Muscle layer of duodenum (tissue), 2 donors: ENCODE measurements around the gene PSME3IP1.

ENCODE experiments used
- H3K27ac ChIP-seq: one replicate; pipeline ENCODE4 v1.7.0; 2013; ENCODE audit warnings: mild to moderate bottlenecking, low read length
- H3K27me3 ChIP-seq: one replicate; pipeline ENCODE4 v1.7.0; 2013; ENCODE audit warnings: low read depth, mild to moderate bottlenecking, control low read depth, low read length
- H3K36me3 ChIP-seq, 2 donors: one replicate each; pipeline ENCODE4 v1.7.0; 2013; ENCODE audit warnings: low read length in 2 of 2, control low read depth in 1 of 2, mild to moderate bottlenecking in 1 of 2; ENCODE audit not compliant: insufficient read depth in 2 of 2, control insufficient read depth in 1 of 2
- H3K4me1 ChIP-seq, 2 donors: one replicate each; pipeline ENCODE4 v1.7.0; 2013; ENCODE audit warnings: low read length in 2 of 2, mild to moderate bottlenecking in 2 of 2, control low read depth in 1 of 2, moderate library complexity in 1 of 2; ENCODE audit not compliant: insufficient read depth in 2 of 2, control insufficient read depth in 1 of 2
- H3K4me3 ChIP-seq, 2 donors: one replicate each; pipeline ENCODE4 v1.7.0; 2013; ENCODE audit warnings: low read length in 2 of 2, low read depth in 1 of 2, mild to moderate bottlenecking in 1 of 2
- H3K9me3 ChIP-seq, 2 donors: one replicate each; pipeline ENCODE4 v1.7.0; 2013; ENCODE audit warnings: low read length in 2 of 2, control low read depth in 1 of 2, mild to moderate bottlenecking in 1 of 2; ENCODE audit not compliant: control insufficient read depth in 1 of 2
- donor health status: healthy.

The PSME3IP1 gene

GRCh38 chr16:57185945-57186871, at the start of gene PSME3IP1, which contains the start of gene RSPRY1:
Gene PSME3IP1 (minus strand): TSS chr16:57186039. CDS start chr16:57173854, 12,185 bp downstream.
Gene RSPRY1 (plus strand): TSS chr16:57186329. CDS start chr16:57204659, 18,330 bp downstream.
- Histone ChIP-seq H3K4me3 (peak within 1 kb of the TSS; percentile 89 to 95), H3K36me3 (peaks cover 0 to 5% of the 10 kb centered on the region in 2 donors), H3K27ac (peak within 1 kb of the TSS; percentile 92), H3K27me3 (no peaks in the 10 kb centered on the region), H3K4me1 (peaks cover 8 to 37% of the 10 kb centered on the region in 2 donors), H3K9me3 (no peaks in the 10 kb centered on the region)

GRCh38 chr16:57235128-57236021, 49.5 kb upstream of the PSME3IP1 start:
- Histone ChIP-seq H3K4me1 (no peaks in the 10 kb centered on the region), H3K27ac (no peak overlapping the region), H3K9me3 (no peaks in the 10 kb centered on the region), H3K36me3 (peaks cover 65 to 82% of the 10 kb centered on the region in 2 donors), H3K4me3 (no peak overlapping the region), H3K27me3 (no peaks in the 10 kb centered on the region)

GRCh38 chr16:57234707-57235092, 48.9 kb upstream of the PSME3IP1 start:
- no peak overlapping the region for H3K27ac ChIP-seq
- H3K9me3 ChIP-seq, result no peaks in the 10 kb centered on the region
- peaks cover 64 to 80% of the 10 kb centered on the region in 2 donors for H3K36me3 ChIP-seq
- H3K4me3 ChIP-seq, result no peak overlapping the region
- H3K27me3 ChIP-seq, result no peaks in the 10 kb centered on the region
- H3K4me1 ChIP-seq, result no peaks in the 10 kb centered on the region

GRCh38 chr16:57233944-57234706, 48.3 kb upstream of the PSME3IP1 start:
- Histone ChIP-seq H3K36me3 (peaks cover 58 to 79% of the 10 kb centered on the region in 2 donors), H3K4me1 (no peaks in the 10 kb centered on the region), H3K27ac (no peak overlapping the region), H3K9me3 (no peaks in the 10 kb centered on the region), H3K4me3 (no peak overlapping the region), H3K27me3 (no peaks in the 10 kb centered on the region)

- Histone ChIP-seq H3K4me3 (no peak overlapping the region), H3K4me1 (no peaks in the 10 kb centered on the region), H3K36me3 (peaks cover 61 to 85% of the 10 kb centered on the region in 2 donors), H3K27me3 (no peaks in the 10 kb centered on the region), H3K9me3 (no peaks in the 10 kb centered on the region), H3K27ac (no peak overlapping the region)
These were observed 46.0 kb upstream of the PSME3IP1 start for GRCh38 chr16:57231821-57232350.

GRCh38 chr16:57229079-57229478, 43.2 kb upstream of the PSME3IP1 start:
- Histone ChIP-seq H3K36me3 (peaks cover 61 to 78% of the 10 kb centered on the region in 2 donors), H3K4me3 (no peak overlapping the region)

GRCh38 chr16:57226701-57227621, 41.1 kb upstream of the PSME3IP1 start:
- Histone ChIP-seq H3K36me3 (peaks cover 59 to 76% of the 10 kb centered on the region in 2 donors), H3K9me3 (no peaks in the 10 kb centered on the region), H3K27ac (no peak overlapping the region), H3K27me3 (no peaks in the 10 kb centered on the region), H3K4me3 (no peak overlapping the region), H3K4me1 (no peaks in the 10 kb centered on the region)

More at GRCh38 chr16:57229079-57229478, 43.2 kb upstream of the PSME3IP1 start:
- Histone ChIP-seq H3K9me3 (no peaks in the 10 kb centered on the region), H3K4me1 (no peaks in the 10 kb centered on the region), H3K27ac (no peak overlapping the region), H3K27me3 (no peaks in the 10 kb centered on the region)

- Histone ChIP-seq H3K9me3 (no peaks in the 10 kb centered on the region), H3K4me1 (no peaks in the 10 kb centered on the region), H3K27me3 (no peaks in the 10 kb centered on the region), H3K4me3 (no peak overlapping the region), H3K36me3 (peaks cover 54 to 76% of the 10 kb centered on the region in 2 donors), H3K27ac (no peak overlapping the region)
These were observed 40.1 kb upstream of the PSME3IP1 start for GRCh38 chr16:57225978-57226377.

GRCh38 chr16:57224651-57225335, 39.0 kb upstream of the PSME3IP1 start:
- Histone ChIP-seq H3K4me3 (no peak overlapping the region), H3K27me3 (no peaks in the 10 kb centered on the region), H3K36me3 (peaks cover 52 to 77% of the 10 kb centered on the region in 2 donors), H3K4me1 (no peaks in the 10 kb centered on the region), H3K9me3 (peaks cover 0 to 2% of the 10 kb centered on the region in 2 donors), H3K27ac (no peak overlapping the region)
